Type B pancreatic cell (in vitro differentiated cells): ENCODE results near the gene RARRES1. TPM values are rescaled to one million over a fixed set of nuclear protein-coding genes. Genes with fewer than 3 reads are reported as not detected.

Source experiments
- DNase-seq: peaks from one replicate; pipeline ENCODE4 v3.0.0; 2021; ENCODE audit warnings: mixed read lengths; ENCODE audit not compliant: unreplicated experiment; ENCODE audit errors: extremely low spot score
- H3K27ac Mint-ChIP-seq: 2 replicates; pipeline ENCODE4 v1.8.0; 2021; ENCODE audit warnings: mild to moderate bottlenecking, mixed read lengths
- H3K27me3 Mint-ChIP-seq: 2 replicates; pipeline ENCODE4 v1.8.0; 2021; ENCODE audit warnings: mixed read lengths
- H3K36me3 Mint-ChIP-seq: 2 replicates; pipeline ENCODE4 v1.8.0; 2021; ENCODE audit warnings: mixed read lengths
- H3K4me1 Mint-ChIP-seq: one replicate; pipeline ENCODE4 v1.8.0; 2021; ENCODE audit warnings: mixed read lengths; ENCODE audit not compliant: unreplicated experiment
- H3K4me3 Mint-ChIP-seq: 2 replicates; pipeline ENCODE4 v1.8.0; 2021; ENCODE audit warnings: mild to moderate bottlenecking, mixed read lengths
- H3K9me3 Mint-ChIP-seq: 2 replicates; pipeline ENCODE4 v1.8.0; 2021; ENCODE audit warnings: mixed read lengths
- total RNA-seq: library from RNA; stranded (reverse); gene quantifications from 2 replicates; pipeline ENCODE4 v1.2.1, GENCODE V29; 2021; ENCODE audit warnings: low replicate concordance
- TF ChIP-seq, protein P1 (sequence below): fragments of 200-600 bp; sonication (generic); conservative IDR thresholded peaks from 2 replicates; pipeline ENCODE4 v1.5.0; 2021; ENCODE audit warnings: antibody characterized with exemption, mild to moderate bottlenecking

Gene RARRES1
- total RNA-seq, 1 donor from 2014 or later: 15.9 TPM

DNA sequence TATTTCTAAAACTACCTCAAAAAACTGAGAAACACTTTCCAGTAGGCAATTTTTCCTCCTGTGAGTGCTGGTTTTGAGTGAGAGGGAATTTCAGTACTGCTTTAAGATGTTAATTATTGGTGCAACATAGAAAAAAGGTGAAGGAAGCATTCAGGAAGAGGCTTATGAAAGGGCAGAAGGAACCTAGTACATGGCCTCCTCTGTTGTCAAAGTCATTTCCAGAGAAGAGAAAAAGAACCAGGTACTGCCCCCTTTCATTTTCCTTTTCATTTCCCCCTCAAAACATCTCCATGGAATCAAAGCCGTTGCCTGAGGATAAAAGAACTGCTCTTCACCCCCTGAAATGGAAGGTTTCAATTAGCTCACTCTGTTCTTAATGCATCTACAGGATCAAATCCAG, 19.8 kb downstream of the RARRES1 start:
- Mint-ChIP-seq H3K4me1 (peaks cover 24% of the 10 kb centered on the region), H3K27ac (no peak overlapping the region), H3K4me3 (no peak overlapping the region), H3K36me3 (peaks cover 36% of the 10 kb centered on the region), H3K27me3 (no peaks in the 10 kb centered on the region), H3K9me3 (no peaks in the 10 kb centered on the region)
- TF ChIP-seq, protein P1, sequence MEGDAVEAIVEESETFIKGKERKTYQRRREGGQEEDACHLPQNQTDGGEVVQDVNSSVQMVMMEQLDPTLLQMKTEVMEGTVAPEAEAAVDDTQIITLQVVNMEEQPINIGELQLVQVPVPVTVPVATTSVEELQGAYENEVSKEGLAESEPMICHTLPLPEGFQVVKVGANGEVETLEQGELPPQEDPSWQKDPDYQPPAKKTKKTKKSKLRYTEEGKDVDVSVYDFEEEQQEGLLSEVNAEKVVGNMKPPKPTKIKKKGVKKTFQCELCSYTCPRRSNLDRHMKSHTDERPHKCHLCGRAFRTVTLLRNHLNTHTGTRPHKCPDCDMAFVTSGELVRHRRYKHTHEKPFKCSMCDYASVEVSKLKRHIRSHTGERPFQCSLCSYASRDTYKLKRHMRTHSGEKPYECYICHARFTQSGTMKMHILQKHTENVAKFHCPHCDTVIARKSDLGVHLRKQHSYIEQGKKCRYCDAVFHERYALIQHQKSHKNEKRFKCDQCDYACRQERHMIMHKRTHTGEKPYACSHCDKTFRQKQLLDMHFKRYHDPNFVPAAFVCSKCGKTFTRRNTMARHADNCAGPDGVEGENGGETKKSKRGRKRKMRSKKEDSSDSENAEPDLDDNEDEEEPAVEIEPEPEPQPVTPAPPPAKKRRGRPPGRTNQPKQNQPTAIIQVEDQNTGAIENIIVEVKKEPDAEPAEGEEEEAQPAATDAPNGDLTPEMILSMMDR: no peak
- DNase-seq: no peak

DNA sequence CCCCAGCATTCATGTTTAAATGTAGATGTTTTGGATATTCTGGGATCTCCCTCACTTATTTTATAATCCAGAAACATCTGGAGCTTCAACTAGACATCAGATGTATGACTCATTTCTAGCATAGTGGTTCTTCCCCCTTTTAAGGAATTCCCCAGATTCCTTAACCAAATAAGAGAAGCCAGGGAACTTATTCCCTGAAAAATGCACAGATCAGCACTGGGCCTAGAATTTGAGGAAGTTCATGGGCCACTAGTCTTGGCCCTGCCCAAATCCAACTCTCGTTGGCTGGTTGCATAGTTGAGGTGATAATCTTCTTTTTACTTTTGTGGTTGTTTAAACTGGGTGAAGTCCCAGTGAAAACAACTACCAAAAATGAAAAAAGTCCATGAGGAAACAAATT, 20.4 kb downstream of the RARRES1 start:
- H3K27ac Mint-ChIP-seq: no peak overlapping the region

DNA sequence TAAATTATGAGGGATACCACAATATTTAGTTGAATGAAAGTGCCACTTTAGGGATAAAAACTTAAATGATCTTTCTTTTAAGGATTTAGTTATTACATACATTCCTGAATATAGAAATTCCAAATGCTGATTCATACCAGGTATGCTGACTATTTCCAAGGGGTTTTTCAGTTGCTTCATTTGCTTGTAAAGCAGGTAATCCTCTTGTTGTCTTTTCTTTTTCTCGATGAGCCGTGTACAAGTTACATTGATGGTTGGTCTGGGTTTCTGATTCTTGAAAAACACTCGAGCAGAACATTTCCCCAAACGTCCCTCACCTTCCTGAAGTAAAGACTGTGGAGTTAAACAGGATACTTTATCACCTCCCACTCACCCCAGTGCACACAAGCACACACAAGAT, 21.7 kb downstream of the RARRES1 start:
- no peak overlapping the region for H3K27ac Mint-ChIP-seq
- no peak for DNase-seq
- H3K36me3 Mint-ChIP-seq: peaks cover 43% of the 10 kb centered on the region
- peaks cover 20% of the 10 kb centered on the region for H3K4me1 Mint-ChIP-seq
- no peaks in the 10 kb centered on the region for H3K27me3 Mint-ChIP-seq
- H3K4me3 Mint-ChIP-seq: no peak overlapping the region
- no peaks in the 10 kb centered on the region for H3K9me3 Mint-ChIP-seq
- TF ChIP-seq, protein P1: no peak

More for the DNA sequence above, 20.4 kb downstream of the RARRES1 start:
- no peaks in the 10 kb centered on the region for H3K27me3 Mint-ChIP-seq
- no peak for DNase-seq
- peaks cover 20% of the 10 kb centered on the region for H3K4me1 Mint-ChIP-seq
- H3K36me3 Mint-ChIP-seq: peaks cover 36% of the 10 kb centered on the region
- no peak overlapping the region for H3K4me3 Mint-ChIP-seq
- TF ChIP-seq, protein P1: no peak
- no peaks in the 10 kb centered on the region for H3K9me3 Mint-ChIP-seq

DNA sequence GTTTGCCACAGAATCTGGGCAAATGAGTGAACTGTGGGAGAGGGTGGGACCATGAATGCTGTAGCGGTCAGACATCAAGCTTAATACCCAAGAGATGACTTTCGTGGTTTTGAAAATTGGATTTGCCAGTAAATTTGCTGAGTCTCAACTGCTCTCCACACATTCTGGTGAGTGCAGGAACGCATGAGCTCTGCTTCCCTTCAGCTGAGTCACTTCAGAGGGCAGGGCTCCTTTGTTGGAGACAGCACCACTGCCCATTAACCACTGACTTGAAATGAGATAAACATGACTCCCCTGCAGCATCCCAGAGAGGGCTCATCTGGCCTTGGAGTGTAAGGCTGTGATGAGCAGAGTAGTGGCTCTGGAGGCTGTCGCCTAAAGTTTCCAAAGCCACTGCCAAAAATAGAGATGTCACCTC, 22.6 kb downstream of the RARRES1 start:
- Mint-ChIP-seq H3K4me1 (peaks cover 14% of the 10 kb centered on the region), H3K9me3 (no peaks in the 10 kb centered on the region), H3K27me3 (no peaks in the 10 kb centered on the region), H3K27ac (no peak overlapping the region), H3K4me3 (no peak overlapping the region), H3K36me3 (peaks cover 43% of the 10 kb centered on the region)
- TF ChIP-seq, protein P1: no peak
- DNase-seq: no peak

DNA sequence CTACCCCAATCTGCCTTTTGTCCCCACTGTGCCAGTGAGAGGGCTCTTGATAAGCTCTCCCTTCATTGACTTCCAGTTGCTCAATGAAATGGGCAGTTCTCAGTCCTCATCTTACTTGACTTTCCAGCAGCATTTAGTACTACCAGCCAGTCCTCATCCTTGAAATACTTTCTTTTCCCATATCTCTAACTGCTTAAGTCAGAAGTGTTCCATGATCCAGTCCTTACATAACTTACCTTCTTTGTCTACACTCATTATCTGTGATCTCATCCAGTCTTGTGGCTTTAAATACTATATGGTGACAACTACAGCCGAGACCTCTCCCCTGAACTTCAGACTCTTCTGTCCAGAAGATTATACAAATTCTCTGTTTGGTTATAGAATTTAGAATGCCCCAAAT, 28.7 kb downstream of the RARRES1 start:
- TF ChIP-seq, protein P1: no peak
- Mint-ChIP-seq H3K4me3 (no peak overlapping the region), H3K9me3 (no peaks in the 10 kb centered on the region), H3K27ac (no peak overlapping the region), H3K4me1 (no peaks in the 10 kb centered on the region), H3K36me3 (peaks cover 23% of the 10 kb centered on the region), H3K27me3 (no peaks in the 10 kb centered on the region)
- no peak for DNase-seq
